Adrenal gland (tissue), 12 donors: ENCODE results near the gene IPCEF1. TPM values are rescaled to one million over a fixed set of nuclear protein-coding genes. Genes with fewer than 3 reads are reported as not detected.

Experiments
- DNase-seq, 7 donors: peaks; one replicate each; pipeline ENCODE4 v3.0.0-alpha.2; 2019 to 2020
- H3K27ac ChIP-seq, 5 donors: fragments of 200-600 bp; sonication (generic) in 4 of 5; 1 replicate in 3 of 5; 2 replicates in 2 of 5; pipeline versions ENCODE4 v1.5.1 to v1.8.0; 2016 to 2020; ENCODE audit warnings: mild to moderate bottlenecking in 1 of 5
- H3K27me3 ChIP-seq: fragments of 200-600 bp; 2 replicates; pipeline ENCODE4 v1.8.0; 2021
- H3K36me3 ChIP-seq, 2 donors: fragments of 200-600 bp; replicated peaks in 1 of 2; 1 replicate in 1 of 2; 2 replicates in 1 of 2; pipeline versions ENCODE4 v1.5.1 to v1.8.0; 2018 to 2022
- H3K4me1 ChIP-seq, 2 donors: fragments of 200-600 bp; replicated peaks in 1 of 2; 1 replicate in 1 of 2; 2 replicates in 1 of 2; pipeline versions ENCODE4 v1.5.1 to v1.8.0; 2018 to 2021
- H3K4me3 ChIP-seq, 4 donors: fragments of 200-600 bp; sonication (generic) in 3 of 4; one replicate each; pipeline ENCODE4 v1.5.1; 2016 to 2018
- H3K9me3 ChIP-seq, 3 donors: fragments of 200-600 bp; sonication (generic) in 1 of 3; replicated peaks in 1 of 3; 1 replicate in 2 of 3; 2 replicates in 1 of 3; pipeline versions ENCODE4 v1.5.1 to v1.8.0; 2016 to 2021
- POLR2A ChIP-seq, 2 donors: fragments of 450-650 bp; IDR thresholded peaks; one replicate each; pipeline ENCODE4 v1.6.1; 2017; ENCODE audit warnings: antibody characterized with exemption in 2 of 2, mild to moderate bottlenecking in 2 of 2, moderate library complexity in 1 of 2
- WGBS, 4 donors: extraction: QIAGEN DNeasy Blood & Tissue Kit in 2 of 4; methylation state at CpG; one replicate each; pipeline versions ENCODE4 v1.1.5 to v1.1.7; 2013 to 2017; 5-methylcytosine and 5-hydroxymethylcytosine counted together
- intact Hi-C, 2 donors: fragments of 100-400 bp; cut with DNase I; formaldehyde crosslinking; loops; one replicate each; pipeline versions ENCODE4 v1.14.1 to v1.15.0; 2022 to 2023
- polyA plus RNA-seq, 3 donors: library from polyadenylated mRNA; stranded (reverse); fragments of 200-250 nt in 2 of 3; fragments of 350-450 nt in 1 of 3; fragmentation: Illumina TruSeq in 1 of 3; extraction: RNeasy Lipid Tissue Mini Kit (QIAGEN cat#74804) in 1 of 3; gene quantifications; one replicate each; pipeline ENCODE4 v1.2.3, GENCODE V29; 2013 to 2014
- total RNA-seq, 9 donors: library from RNA; depleted of rRNA in 4 of 9; stranded (reverse); fragments of >200 nt in 4 of 9; fragments of 120-200 nt in 1 of 9; fragmentation: NEBNext Ultra II Directional in 1 of 9; extraction: Animal tissue kit (Norgen Biotek cat#: 25700) in 1 of 9; gene quantifications; one replicate each; pipeline versions ENCODE4 v1.1.0 to v1.2.4, GENCODE V29; 2013 to 2023
- TF ChIP-seq, protein P1 (sequence below), 6 experiments: fragments of 450-650 bp in 4 of 6; fragments of 200-600 bp in 2 of 6; sonication (generic) in 1 of 6; IDR thresholded peaks; 1 replicate in 5 of 6; 2 replicates in 1 of 6; pipeline versions ENCODE4 v1.5.1 to v1.8.0; 2016 to 2021; ENCODE audit warnings: antibody characterized with exemption in 6 of 6, mild to moderate bottlenecking in 2 of 6, moderate library complexity in 1 of 6
- donor health status: healthy with polysubstance abuse.
- donor health status: Bipolar disorder and iron deficiency.
- donor health status: DM: yes; HTN: yes; CAD: no.
- donor health status: DM: no; HTN: no; CAD: no.
- donor health status: DM: no; HTN: no; CAD: no.
- donor health status: DM: yes; HTN: yes; CAD: no.

Gene IPCEF1
- total and polyA plus RNA-seq, 12 donors = 0.07 to 1.2 (median 0.72) TPM; not detected in 1

DNA sequence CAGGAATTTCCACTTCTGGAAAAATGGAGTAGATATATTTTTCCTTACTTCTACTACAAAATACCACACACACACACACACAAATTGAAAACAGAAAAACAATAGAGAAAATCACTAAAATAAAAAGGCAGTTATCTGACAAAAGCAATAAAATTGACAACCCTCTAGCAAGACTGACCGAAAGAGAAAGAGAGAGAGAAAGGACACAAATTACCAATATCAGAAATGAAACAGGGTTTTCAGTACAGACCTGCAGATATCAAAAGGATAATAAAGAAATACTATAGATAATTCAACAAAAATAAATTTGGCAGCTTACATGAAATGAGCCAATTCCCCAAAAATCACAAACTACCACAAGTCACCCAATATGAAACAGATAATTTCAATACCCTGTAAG lies 212.8 kb downstream of the IPCEF1 start:
- no peak overlapping the region for H3K27ac ChIP-seq
- no peak overlapping the region for H3K4me3 ChIP-seq
- no peak for DNase-seq
- no peaks in the 10 kb centered on the region for H3K36me3 ChIP-seq
- no peaks in the 10 kb centered on the region for H3K27me3 ChIP-seq
- intact Hi-C loops = no loop called here
- TF ChIP-seq, protein P1, sequence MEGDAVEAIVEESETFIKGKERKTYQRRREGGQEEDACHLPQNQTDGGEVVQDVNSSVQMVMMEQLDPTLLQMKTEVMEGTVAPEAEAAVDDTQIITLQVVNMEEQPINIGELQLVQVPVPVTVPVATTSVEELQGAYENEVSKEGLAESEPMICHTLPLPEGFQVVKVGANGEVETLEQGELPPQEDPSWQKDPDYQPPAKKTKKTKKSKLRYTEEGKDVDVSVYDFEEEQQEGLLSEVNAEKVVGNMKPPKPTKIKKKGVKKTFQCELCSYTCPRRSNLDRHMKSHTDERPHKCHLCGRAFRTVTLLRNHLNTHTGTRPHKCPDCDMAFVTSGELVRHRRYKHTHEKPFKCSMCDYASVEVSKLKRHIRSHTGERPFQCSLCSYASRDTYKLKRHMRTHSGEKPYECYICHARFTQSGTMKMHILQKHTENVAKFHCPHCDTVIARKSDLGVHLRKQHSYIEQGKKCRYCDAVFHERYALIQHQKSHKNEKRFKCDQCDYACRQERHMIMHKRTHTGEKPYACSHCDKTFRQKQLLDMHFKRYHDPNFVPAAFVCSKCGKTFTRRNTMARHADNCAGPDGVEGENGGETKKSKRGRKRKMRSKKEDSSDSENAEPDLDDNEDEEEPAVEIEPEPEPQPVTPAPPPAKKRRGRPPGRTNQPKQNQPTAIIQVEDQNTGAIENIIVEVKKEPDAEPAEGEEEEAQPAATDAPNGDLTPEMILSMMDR (IDR thresholded peaks at IDR 0.05) = no peak
- no peak for TF ChIP-seq POLR2A (IDR thresholded peaks at IDR 0.05)
- H3K4me1 ChIP-seq = no peaks in the 10 kb centered on the region
- WGBS, 4 donors = 79 to 93% (median 83%) methylated on average over 1 of the region's 1 CpG
- H3K9me3 ChIP-seq = no peaks in the 10 kb centered on the region

DNA sequence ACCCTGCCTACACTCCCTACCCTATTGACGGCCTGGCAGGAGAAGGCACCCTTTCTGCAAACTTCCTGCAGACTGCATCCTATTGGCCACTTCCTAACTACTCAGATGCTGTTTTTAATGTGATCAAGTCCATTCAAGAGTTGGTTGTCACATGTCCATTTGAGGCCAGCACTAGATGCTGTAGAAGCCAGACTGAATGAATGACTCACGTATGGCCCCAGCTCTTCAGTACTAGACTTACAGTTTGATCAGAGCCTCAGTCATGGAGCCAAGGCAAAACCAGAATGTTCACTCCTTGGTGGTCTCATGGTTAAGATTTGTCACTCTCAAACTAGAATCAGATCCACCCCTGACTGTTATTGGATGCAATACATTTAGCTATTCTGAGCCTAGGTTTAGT lies 215.9 kb downstream of the IPCEF1 start:
- Histone ChIP-seq H3K36me3 (no peaks in the 10 kb centered on the region), H3K4me1 (no peaks in the 10 kb centered on the region), H3K4me3 (no peak overlapping the region), H3K9me3 (no peaks in the 10 kb centered on the region), H3K27me3 (no peaks in the 10 kb centered on the region), H3K27ac (no peak overlapping the region)
- TF ChIP-seq POLR2A (IDR thresholded peaks at IDR 0.05) = no peak
- TF ChIP-seq, protein P1 (IDR thresholded peaks at IDR 0.05) = no peak
- no peak for DNase-seq
- intact Hi-C loops = no loop called here
- 60 to 90% (median 66%) methylated on average over 2 of the region's 2 CpGs for WGBS, 4 donors

DNA sequence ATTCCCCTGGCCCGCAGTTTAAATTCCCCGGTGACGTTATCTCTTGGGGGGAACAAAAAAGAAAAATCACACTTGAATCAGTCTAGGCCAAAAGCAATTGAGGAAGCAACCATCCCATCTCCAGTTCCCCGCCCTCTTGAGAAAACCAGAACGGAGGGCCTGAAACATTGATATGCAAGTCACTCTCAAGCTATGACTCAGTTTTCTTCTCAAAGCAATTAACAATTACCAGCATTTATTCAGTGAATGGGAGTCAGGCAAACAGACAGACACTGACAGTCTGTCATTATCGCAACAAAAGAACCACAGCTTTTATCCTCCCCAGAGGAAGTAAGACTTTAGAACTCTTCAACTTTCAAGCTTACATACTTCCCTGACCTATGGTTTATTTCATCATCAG lies 216.7 kb downstream of the IPCEF1 start:
- no peaks in the 10 kb centered on the region for H3K9me3 ChIP-seq
- no peak overlapping the region for H3K27ac ChIP-seq
- no peaks in the 10 kb centered on the region for H3K27me3 ChIP-seq
- H3K36me3 ChIP-seq = no peaks in the 10 kb centered on the region
- no peaks in the 10 kb centered on the region for H3K4me1 ChIP-seq
- TF ChIP-seq, protein P1 (IDR thresholded peaks at IDR 0.05) = no peak
- no peak for TF ChIP-seq POLR2A (IDR thresholded peaks at IDR 0.05)
- WGBS, 4 donors = 71 to 83% (median 73%) methylated on average over 6 of the region's 6 CpGs
- no peak for DNase-seq
- H3K4me3 ChIP-seq = no peak overlapping the region
- intact Hi-C loops = no loop called here

DNA sequence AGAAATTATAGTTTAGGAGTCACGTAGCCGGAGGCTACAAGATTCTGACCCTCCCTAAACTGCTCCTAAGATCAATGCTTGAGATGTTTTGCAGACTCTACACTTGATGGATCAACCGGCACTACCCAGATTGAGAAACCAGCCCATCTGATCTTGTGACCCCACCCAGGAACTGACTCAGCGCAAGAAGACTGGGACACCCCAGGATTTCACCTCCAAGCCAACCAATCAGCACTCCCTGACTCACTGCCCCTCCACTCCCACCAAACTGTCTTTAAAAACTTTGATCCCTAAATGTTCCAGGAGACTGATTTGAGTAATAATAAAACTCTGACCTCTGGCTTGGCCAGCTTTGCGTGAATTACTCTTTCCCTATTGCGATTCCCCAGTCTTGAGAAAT lies 217.8 kb downstream of the IPCEF1 start:
- no peak overlapping the region for H3K27ac ChIP-seq
- no peak for DNase-seq
- intact Hi-C loops = no loop called here
- H3K9me3 ChIP-seq = no peaks in the 10 kb centered on the region
- no peaks in the 10 kb centered on the region for H3K4me1 ChIP-seq
- H3K27me3 ChIP-seq = no peaks in the 10 kb centered on the region
- no peak overlapping the region for H3K4me3 ChIP-seq
- WGBS, 4 donors = 85 to 88% (median 87%) methylated on average over 6 of the region's 6 CpGs
- TF ChIP-seq POLR2A (IDR thresholded peaks at IDR 0.05) = no peak
- TF ChIP-seq, protein P1 (IDR thresholded peaks at IDR 0.05) = no peak
- H3K36me3 ChIP-seq = no peaks in the 10 kb centered on the region
